ENCODE results near the gene MRPS27. TPM values are rescaled to one million over a fixed set of nuclear protein-coding genes. Genes with fewer than 3 reads are reported as not detected.

MRPS27 gene
- total and polyA plus RNA-seq, 2 donors from 2014 or later = 40.0 to 50.8 TPM

DNA sequence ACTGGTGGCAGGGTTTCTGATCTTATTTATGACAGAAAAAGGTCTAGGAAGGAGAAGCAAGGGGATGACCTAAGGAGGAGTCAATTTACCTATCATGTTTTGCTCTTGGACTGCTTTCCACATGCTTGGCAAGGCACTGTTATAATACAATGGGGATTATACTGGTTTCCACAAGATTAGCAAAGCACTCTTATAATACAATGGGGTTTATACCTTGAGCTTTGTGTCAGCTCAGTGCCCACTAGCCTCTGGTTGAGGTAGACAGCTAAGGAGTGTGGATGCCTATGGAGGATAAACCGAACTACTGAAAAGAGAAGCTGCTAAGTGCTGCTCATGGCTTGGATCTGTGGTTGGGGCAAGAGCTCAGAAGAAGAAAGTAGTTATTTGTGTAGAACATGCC is 68.7 kb downstream of the MRPS27 start:
- TF ChIP-seq, protein P1, sequence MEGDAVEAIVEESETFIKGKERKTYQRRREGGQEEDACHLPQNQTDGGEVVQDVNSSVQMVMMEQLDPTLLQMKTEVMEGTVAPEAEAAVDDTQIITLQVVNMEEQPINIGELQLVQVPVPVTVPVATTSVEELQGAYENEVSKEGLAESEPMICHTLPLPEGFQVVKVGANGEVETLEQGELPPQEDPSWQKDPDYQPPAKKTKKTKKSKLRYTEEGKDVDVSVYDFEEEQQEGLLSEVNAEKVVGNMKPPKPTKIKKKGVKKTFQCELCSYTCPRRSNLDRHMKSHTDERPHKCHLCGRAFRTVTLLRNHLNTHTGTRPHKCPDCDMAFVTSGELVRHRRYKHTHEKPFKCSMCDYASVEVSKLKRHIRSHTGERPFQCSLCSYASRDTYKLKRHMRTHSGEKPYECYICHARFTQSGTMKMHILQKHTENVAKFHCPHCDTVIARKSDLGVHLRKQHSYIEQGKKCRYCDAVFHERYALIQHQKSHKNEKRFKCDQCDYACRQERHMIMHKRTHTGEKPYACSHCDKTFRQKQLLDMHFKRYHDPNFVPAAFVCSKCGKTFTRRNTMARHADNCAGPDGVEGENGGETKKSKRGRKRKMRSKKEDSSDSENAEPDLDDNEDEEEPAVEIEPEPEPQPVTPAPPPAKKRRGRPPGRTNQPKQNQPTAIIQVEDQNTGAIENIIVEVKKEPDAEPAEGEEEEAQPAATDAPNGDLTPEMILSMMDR (IDR thresholded peaks at IDR 0.05; ENCODE audit: borderline replicate concordance, extremely low read depth, insufficient read depth) = no peak
- no peak for DNase-seq
- Histone ChIP-seq H3K4me1 (ENCODE audit: control insufficient read depth in 2 of 3, insufficient read depth in 2 of 3, low read depth in 1 of 3, low read length in 3 of 3) (peaks cover 0 to 6% (median 3%) of the 10 kb centered on the region in 3 donors), H3K9ac (ENCODE audit: low read length in 3 of 3) (no peak overlapping the region), H3K36me3 (ENCODE audit: control insufficient read depth in 2 of 3, insufficient read depth in 3 of 3, low read length in 3 of 3) (no peaks in the 10 kb centered on the region), H3K27me3 (ENCODE audit: control insufficient read depth, insufficient read depth, low read length) (no peaks in the 10 kb centered on the region), H3K9me3 (ENCODE audit: control insufficient read depth in 2 of 3, insufficient read depth in 1 of 3, low read length in 3 of 3) (no peaks in the 10 kb centered on the region), H3K27ac (ENCODE audit: low read depth in 2 of 2, low read length in 2 of 2) (no peak overlapping the region), H3K4me3 (ENCODE audit: low read length in 3 of 3) (no peak overlapping the region)
- intact Hi-C loops (cut with DNase I) = no loop called here
- no peak for FAIRE-seq

DNA sequence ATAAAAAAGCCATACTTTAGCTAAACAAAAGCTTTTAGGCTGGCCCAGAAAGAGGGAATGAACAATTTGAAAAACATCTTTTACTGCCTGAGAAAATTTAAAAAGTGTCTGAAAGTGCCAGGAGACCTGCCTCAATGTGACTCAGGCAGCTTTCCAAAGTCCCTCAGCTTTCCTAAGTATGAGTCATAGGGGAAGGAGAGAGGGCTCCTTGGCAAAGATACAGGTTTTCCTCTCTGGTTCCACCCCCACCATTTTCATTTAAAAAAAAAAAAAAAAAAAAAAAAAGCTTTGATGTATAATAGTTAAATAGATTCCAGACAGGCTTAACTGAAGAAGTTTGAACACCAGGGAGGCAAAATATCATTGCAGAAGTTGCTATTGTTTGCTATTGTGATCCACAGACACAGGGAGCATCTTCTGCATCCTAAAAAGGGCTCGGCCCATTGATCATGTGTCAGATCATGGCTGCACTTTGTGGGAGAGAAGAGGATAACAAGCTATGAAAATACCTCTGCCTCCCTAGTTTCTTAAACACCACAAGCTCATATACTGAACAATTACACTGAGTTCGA is 71.5 kb downstream of the MRPS27 start:
- Histone ChIP-seq H3K4me3 (ENCODE audit: low read length in 3 of 3) (no peak overlapping the region), H3K36me3 (ENCODE audit: control insufficient read depth in 2 of 3, insufficient read depth in 3 of 3, low read length in 3 of 3) (no peaks in the 10 kb centered on the region), H3K27me3 (ENCODE audit: control insufficient read depth, insufficient read depth, low read length) (no peaks in the 10 kb centered on the region), H3K9me3 (ENCODE audit: control insufficient read depth in 2 of 3, insufficient read depth in 1 of 3, low read length in 3 of 3) (no peaks in the 10 kb centered on the region), H3K9ac (ENCODE audit: low read length in 3 of 3) (no peak overlapping the region), H3K4me1 (ENCODE audit: control insufficient read depth in 2 of 3, insufficient read depth in 2 of 3, low read depth in 1 of 3, low read length in 3 of 3) (peaks cover 0 to 6% (median 3%) of the 10 kb centered on the region in 3 donors), H3K27ac (ENCODE audit: low read depth in 2 of 2, low read length in 2 of 2) (no peak overlapping the region)
- TF ChIP-seq, protein P1 (IDR thresholded peaks at IDR 0.05; ENCODE audit: borderline replicate concordance, extremely low read depth, insufficient read depth) = no peak
- DNase-seq (peak in 1 of 5 donors; percentile 47), FAIRE-seq (peak; percentile 82)
- intact Hi-C loops (cut with DNase I) = no loop called here

DNA sequence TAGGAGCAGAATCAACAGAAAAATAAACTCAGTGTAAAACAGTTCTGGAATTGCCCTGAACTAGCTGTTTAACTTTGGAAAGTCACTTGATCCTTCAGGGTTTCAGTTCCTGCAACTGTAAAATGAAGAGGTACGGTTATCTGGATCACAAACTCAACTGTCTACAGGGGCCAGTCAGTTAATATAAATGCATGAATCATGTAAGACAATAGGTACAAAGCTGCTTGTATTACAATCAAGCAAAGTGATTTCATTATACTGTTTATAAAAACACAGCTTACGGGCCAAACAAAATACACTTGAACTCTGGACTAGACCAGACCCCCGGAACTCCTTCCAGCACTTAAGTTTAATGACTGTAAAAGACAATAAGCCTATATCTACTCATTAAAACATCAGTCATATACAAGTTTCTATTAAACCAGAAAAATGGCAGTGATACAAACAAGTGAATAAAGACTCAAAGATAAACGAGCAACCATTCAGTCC is 73.0 kb downstream of the MRPS27 start:
- no peak overlapping the region for H3K9ac ChIP-seq (ENCODE audit: low read length in 3 of 3)
- peaks cover 0 to 6% (median 3%) of the 10 kb centered on the region in 3 donors for H3K4me1 ChIP-seq (ENCODE audit: control insufficient read depth in 2 of 3, insufficient read depth in 2 of 3, low read depth in 1 of 3, low read length in 3 of 3)
- H3K27ac ChIP-seq (ENCODE audit: low read depth in 2 of 2, low read length in 2 of 2) = peak overlapping the region in 1 of 2 donors; percentile 32
- no peaks in the 10 kb centered on the region for H3K27me3 ChIP-seq (ENCODE audit: control insufficient read depth, insufficient read depth, low read length)
- FAIRE-seq (no peak), DNase-seq (no peak)
- no peaks in the 10 kb centered on the region for H3K9me3 ChIP-seq (ENCODE audit: control insufficient read depth in 2 of 3, insufficient read depth in 1 of 3, low read length in 3 of 3)
- intact Hi-C loops (cut with DNase I) = no loop called here
- H3K4me3 ChIP-seq (ENCODE audit: low read length in 3 of 3) = no peak overlapping the region
- H3K36me3 ChIP-seq (ENCODE audit: control insufficient read depth in 2 of 3, insufficient read depth in 3 of 3, low read length in 3 of 3) = no peaks in the 10 kb centered on the region
- TF ChIP-seq, protein P1 (IDR thresholded peaks at IDR 0.05; ENCODE audit: borderline replicate concordance, extremely low read depth, insufficient read depth) = no peak
